GM18861 (cell line): ENCODE measurements around the gene NUMBL.

Experiments
- ATAC-seq: cut with Tn5 transposase; IDR thresholded peaks from one replicate; pipeline ENCODE4 v1.9.1; 2021; ENCODE audit not compliant: unreplicated experiment

Gene NUMBL

GRCh38 chr19:40716482-40717324 lies 26.3 kb upstream of the NUMBL start, which contains the start of the genes COQ8B and ITPKC:
Gene COQ8B (minus strand): TSS chr19:40716886. CDS start chr19:40714632, 2,254 bp downstream.
Gene ITPKC (plus strand): TSS chr19:40717112. CDS start chr19:40717136, 24 bp downstream.
- peak; percentile 55 for ATAC-seq

- no peak for ATAC-seq
Observed at GRCh38 chr19:40716031-40716481, 25.6 kb upstream of the NUMBL start.

- peak; percentile 39 for ATAC-seq
Observed at GRCh38 chr19:40714441-40715299, 24.2 kb upstream of the NUMBL start.

GRCh38 chr19:40713939-40714338 lies 23.5 kb upstream of the NUMBL start:
- no peak for ATAC-seq

GRCh38 chr19:40709817-40710216 lies 19.4 kb upstream of the NUMBL start:
- no peak for ATAC-seq

- no peak for ATAC-seq
Observed at GRCh38 chr19:40707615-40708014, 17.2 kb upstream of the NUMBL start.

- no peak for ATAC-seq
Observed at GRCh38 chr19:40705950-40706619, 15.6 kb upstream of the NUMBL start.

GRCh38 chr19:40705362-40705651 lies 14.9 kb upstream of the NUMBL start:
- ATAC-seq, result no peak

GRCh38 chr19:40704491-40705361 lies 14.3 kb upstream of the NUMBL start:
- ATAC-seq, result no peak

- no peak for ATAC-seq
Observed at GRCh38 chr19:40703029-40703755, 12.7 kb upstream of the NUMBL start.

- ATAC-seq, result no peak
Observed at GRCh38 chr19:40702337-40703012, 12.0 kb upstream of the NUMBL start.

GRCh38 chr19:40701758-40702157 lies 11.3 kb upstream of the NUMBL start:
- ATAC-seq, result no peak

- ATAC-seq, result no peak
Observed at GRCh38 chr19:40700083-40700482, 9.6 kb upstream of the NUMBL start.

- ATAC-seq, result no peak
Observed at GRCh38 chr19:40697007-40697406, 6.6 kb upstream of the NUMBL start.

- no peak for ATAC-seq
Observed at GRCh38 chr19:40695881-40696280, 5.4 kb upstream of the NUMBL start.

GRCh38 chr19:40693896-40694295 lies 3.4 kb upstream of the NUMBL start:
- ATAC-seq, result no peak

- ATAC-seq, result no peak
Observed at GRCh38 chr19:40693150-40693788, 2.8 kb upstream of the NUMBL start.

- no peak for ATAC-seq
Observed at GRCh38 chr19:40692212-40692551, 1.7 kb upstream of the NUMBL start.
